Bronchial epithelial cell (primary cell): ENCODE results near the gene SLC24A3. TPM values are rescaled to one million over a fixed set of nuclear protein-coding genes. Genes with fewer than 3 reads are reported as not detected.

ENCODE experiments used
- DNase-seq: peaks from one replicate; pipeline ENCODE4 v3.0.0-alpha.2; 2010; ENCODE audit warnings: low read depth
- FAIRE-seq: peaks from 2 replicates; lab custom pipeline; 2011; peaks lifted over from hg19 to GRCh38; lab: Jason Lieb, UNC
- H3K27me3 ChIP-seq: 2 replicates; pipeline ENCODE4 v1.5.1; 2011; ENCODE audit warnings: low read length; ENCODE audit not compliant: control insufficient read depth, insufficient read depth
- H3K36me3 ChIP-seq: 2 replicates; pipeline ENCODE4 v1.5.1; 2011; ENCODE audit warnings: low read length; ENCODE audit not compliant: control insufficient read depth, insufficient read depth
- H3K4me3 ChIP-seq: 2 replicates; pipeline ENCODE4 v1.5.1; 2011; ENCODE audit warnings: mild to moderate bottlenecking, low read depth, low read length, control low read depth
- CTCF ChIP-seq: IDR thresholded peaks from 2 replicates; pipeline ENCODE4 v1.5.1; 2011; ENCODE audit warnings: mild to moderate bottlenecking, moderate library complexity, low read length, control low read depth, inconsistent platforms; ENCODE audit not compliant: insufficient read depth, severe bottlenecking
- total RNA-seq: library from RNA; depleted of rRNA; stranded (reverse); fragments of >200 nt; gene quantifications from 2 replicates; pipeline ENCODE4 v1.2.1, GENCODE V29; 2014

Gene SLC24A3
- total RNA-seq, 1 donor from 2014 or later, result under 0.01 TPM

- no peak for FAIRE-seq
- H3K4me3 ChIP-seq, result no peak overlapping the region
- no peaks in the 10 kb centered on the region for H3K36me3 ChIP-seq
- DNase-seq, result no peak
- TF ChIP-seq CTCF, result no peak
- H3K27me3 ChIP-seq, result no peaks in the 10 kb centered on the region
Measured at GRCh38 chr20:19223640-19224039, 11.2 kb downstream of the SLC24A3 start.

GRCh38 chr20:19231359-19232035 is 19.1 kb downstream of the SLC24A3 start:
- Histone ChIP-seq H3K4me3 (no peak overlapping the region), H3K36me3 (no peaks in the 10 kb centered on the region), H3K27me3 (no peaks in the 10 kb centered on the region)
- TF ChIP-seq CTCF, result no peak
- no peak for FAIRE-seq
- no peak for DNase-seq

GRCh38 chr20:19232997-19233794 is 20.8 kb downstream of the SLC24A3 start:
- no peak for TF ChIP-seq CTCF
- H3K36me3 ChIP-seq, result no peaks in the 10 kb centered on the region
- no peak for FAIRE-seq
- no peaks in the 10 kb centered on the region for H3K27me3 ChIP-seq
- DNase-seq, result no peak
- H3K4me3 ChIP-seq, result no peak overlapping the region

- Histone ChIP-seq H3K36me3 (no peaks in the 10 kb centered on the region), H3K27me3 (no peaks in the 10 kb centered on the region), H3K4me3 (no peak overlapping the region)
- FAIRE-seq (no peak), DNase-seq (no peak)
- no peak for TF ChIP-seq CTCF
Measured at GRCh38 chr20:19236371-19237055, 24.1 kb downstream of the SLC24A3 start.

GRCh38 chr20:19241440-19241839 is 29.0 kb downstream of the SLC24A3 start:
- no peak for TF ChIP-seq CTCF
- DNase-seq, result no peak
- FAIRE-seq, result no peak
- Histone ChIP-seq H3K27me3 (no peaks in the 10 kb centered on the region), H3K4me3 (no peak overlapping the region), H3K36me3 (no peaks in the 10 kb centered on the region)
